Adrenal gland (tissue), 5 donors: ENCODE data around the gene PLS1.

Experiments
- CTCF ChIP-seq, 6 experiments: fragments of 450-650 bp in 4 of 6; fragments of 200-600 bp in 2 of 6; sonication (generic) in 1 of 6; IDR thresholded peaks; 1 replicate in 5 of 6; 2 replicates in 1 of 6; pipeline versions ENCODE4 v1.5.1 to v1.8.0; 2016 to 2021; ENCODE audit warnings: antibody characterized with exemption in 6 of 6, mild to moderate bottlenecking in 2 of 6, moderate library complexity in 1 of 6
- POLR2A ChIP-seq, 2 donors: fragments of 450-650 bp; IDR thresholded peaks; one replicate each; pipeline ENCODE4 v1.6.1; 2017; ENCODE audit warnings: antibody characterized with exemption in 2 of 2, mild to moderate bottlenecking in 2 of 2, moderate library complexity in 1 of 2
- donor health status: DM: no; HTN: no; CAD: no.

- TF ChIP-seq CTCF (IDR thresholded peaks at IDR 0.05) = no peak
- no peak for TF ChIP-seq POLR2A (IDR thresholded peaks at IDR 0.05)
These were observed 110.3 kb downstream of the PLS1 start for GRCh38 chr3:142706321-142707127.
